ENCODE data around the gene SCRN1.

Gene SCRN1

GRCh38 chr7:29948587-29948986 is 41.0 kb downstream of the SCRN1 start:
- POLR2A ChIA-PET, result no interaction called here
- DNase-seq (ENCODE audit: extremely low spot score), result no peak
- no peak for TF ChIP-seq CTCF (IDR thresholded peaks at IDR 0.05; ENCODE audit: control extremely low read depth, extremely low read depth, low read depth, missing control alignments)
- CTCF ChIA-PET, result interaction anchor here (0.6 to 1.6 kb wide), 3 partner anchors 9 to 32 kb away, joined by 3 to 4 read pairs (median 3); no protein-coding TSS in a partner anchor

- ChIA-PET CTCF (interaction anchor here (0.9 to 2.2 kb wide), 3 partner anchors 10 to 25 kb away, joined by 3 to 10 read pairs (median 4); no protein-coding TSS in a partner anchor), POLR2A (no interaction called here)
- no peak for DNase-seq (ENCODE audit: extremely low spot score)
- TF ChIP-seq CTCF (IDR thresholded peaks at IDR 0.05; ENCODE audit: control extremely low read depth, extremely low read depth, low read depth, missing control alignments), result no peak
These were observed 43.0 kb downstream of the SCRN1 start for GRCh38 chr7:29946428-29947186.

GRCh38 chr7:29945259-29945809 is 44.3 kb downstream of the SCRN1 start:
- ChIA-PET CTCF (interaction anchor here (0.9 to 2.2 kb wide), 3 partner anchors 11 to 30 kb away, joined by 3 to 10 read pairs (median 3); no protein-coding TSS in a partner anchor), POLR2A (no interaction called here)
- no peak for TF ChIP-seq CTCF (IDR thresholded peaks at IDR 0.05; ENCODE audit: control extremely low read depth, extremely low read depth, low read depth, missing control alignments)
- DNase-seq (ENCODE audit: extremely low spot score), result no peak

GRCh38 chr7:29940199-29940598 is 49.4 kb downstream of the SCRN1 start:
- no peak for TF ChIP-seq CTCF (IDR thresholded peaks at IDR 0.05; ENCODE audit: control extremely low read depth, extremely low read depth, low read depth, missing control alignments)
- ChIA-PET CTCF (interaction anchor here (0.7 to 1.4 kb wide), 4 partner anchors 8 to 36 kb away, joined by 3 to 4 read pairs (median 4); no protein-coding TSS in a partner anchor), POLR2A (no interaction called here)
- DNase-seq (ENCODE audit: extremely low spot score), result no peak

GRCh38 chr7:29937132-29937531 is 52.5 kb downstream of the SCRN1 start:
- TF ChIP-seq CTCF (IDR thresholded peaks at IDR 0.05; ENCODE audit: control extremely low read depth, extremely low read depth, low read depth, missing control alignments), result no peak
- no peak for DNase-seq (ENCODE audit: extremely low spot score)
- ChIA-PET CTCF (interaction anchor here (1.0 kb wide), 1 partner anchor 13 kb away, joined by 3 read pairs; no protein-coding TSS in a partner anchor), POLR2A (no interaction called here)

GRCh38 chr7:29935111-29935510 is 54.5 kb downstream of the SCRN1 start:
- no peak for DNase-seq (ENCODE audit: extremely low spot score)
- POLR2A ChIA-PET, result no interaction called here
- no peak for TF ChIP-seq CTCF (IDR thresholded peaks at IDR 0.05; ENCODE audit: control extremely low read depth, extremely low read depth, low read depth, missing control alignments)
- CTCF ChIA-PET, result interaction anchor here (1.0 to 2.5 kb wide), 4 partner anchors 15 to 139 kb away, joined by 3 to 15 read pairs (median 4); no protein-coding TSS in a partner anchor

All from GM10248 (cell line).